ENCODE results near the gene TRIM29.

GRCh38 chr11:120128392-120129119, 9.4 kb downstream of the TRIM29 start:
- TF ChIP-seq CTCF (conservative IDR thresholded peaks at IDR 0.05; ENCODE audit: low read depth, low read length), result no peak
- TF ChIP-seq EZH2phosphoT487 (IDR thresholded peaks at IDR 0.05; ENCODE audit: borderline replicate concordance, low read length), result no peak

All from PC-3 (cell line).